GM12875 (cell line): ENCODE measurements around the gene NNAT.
"Not testable (repeated sequence)": the region's sequence is repeated elsewhere in the genome, so short reads cannot be mapped to it uniquely, and the experiment has no call there.

Experiments used
- H3K4me3 ChIP-seq: one replicate; pipeline ENCODE4 v1.5.1; 2011; ENCODE audit warnings: low read depth, low read length, control low read depth
- TF ChIP-seq, protein P1 (sequence below): IDR thresholded peaks from 2 replicates; pipeline ENCODE4 v1.5.1; 2011; ENCODE audit warnings: low read depth, mild to moderate bottlenecking, control low read depth, inconsistent platforms, low read length, moderate library complexity, borderline replicate concordance; ENCODE audit not compliant: insufficient read depth

The NNAT gene

DNA sequence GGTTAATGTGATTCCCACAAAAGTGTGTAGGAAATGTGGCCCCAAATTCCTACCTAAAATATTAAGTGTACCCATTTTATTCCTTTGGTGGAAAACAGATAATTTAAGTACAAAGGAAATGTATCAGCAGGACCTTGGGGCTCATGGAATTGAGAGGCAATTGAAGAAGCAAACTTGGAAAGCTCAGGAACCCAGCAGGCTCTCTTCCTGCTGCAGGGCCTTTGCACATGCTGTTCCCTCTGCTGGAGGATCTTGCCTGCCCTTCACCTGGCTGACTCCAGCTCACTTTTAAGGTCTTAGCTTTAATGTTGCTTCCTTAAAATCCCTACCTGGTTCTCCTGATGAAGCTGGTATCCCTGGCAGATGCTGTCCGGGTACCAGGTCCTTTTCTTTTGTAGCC, 16.5 kb downstream of the NNAT start:
- TF ChIP-seq, protein P1, sequence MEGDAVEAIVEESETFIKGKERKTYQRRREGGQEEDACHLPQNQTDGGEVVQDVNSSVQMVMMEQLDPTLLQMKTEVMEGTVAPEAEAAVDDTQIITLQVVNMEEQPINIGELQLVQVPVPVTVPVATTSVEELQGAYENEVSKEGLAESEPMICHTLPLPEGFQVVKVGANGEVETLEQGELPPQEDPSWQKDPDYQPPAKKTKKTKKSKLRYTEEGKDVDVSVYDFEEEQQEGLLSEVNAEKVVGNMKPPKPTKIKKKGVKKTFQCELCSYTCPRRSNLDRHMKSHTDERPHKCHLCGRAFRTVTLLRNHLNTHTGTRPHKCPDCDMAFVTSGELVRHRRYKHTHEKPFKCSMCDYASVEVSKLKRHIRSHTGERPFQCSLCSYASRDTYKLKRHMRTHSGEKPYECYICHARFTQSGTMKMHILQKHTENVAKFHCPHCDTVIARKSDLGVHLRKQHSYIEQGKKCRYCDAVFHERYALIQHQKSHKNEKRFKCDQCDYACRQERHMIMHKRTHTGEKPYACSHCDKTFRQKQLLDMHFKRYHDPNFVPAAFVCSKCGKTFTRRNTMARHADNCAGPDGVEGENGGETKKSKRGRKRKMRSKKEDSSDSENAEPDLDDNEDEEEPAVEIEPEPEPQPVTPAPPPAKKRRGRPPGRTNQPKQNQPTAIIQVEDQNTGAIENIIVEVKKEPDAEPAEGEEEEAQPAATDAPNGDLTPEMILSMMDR, result no peak

DNA sequence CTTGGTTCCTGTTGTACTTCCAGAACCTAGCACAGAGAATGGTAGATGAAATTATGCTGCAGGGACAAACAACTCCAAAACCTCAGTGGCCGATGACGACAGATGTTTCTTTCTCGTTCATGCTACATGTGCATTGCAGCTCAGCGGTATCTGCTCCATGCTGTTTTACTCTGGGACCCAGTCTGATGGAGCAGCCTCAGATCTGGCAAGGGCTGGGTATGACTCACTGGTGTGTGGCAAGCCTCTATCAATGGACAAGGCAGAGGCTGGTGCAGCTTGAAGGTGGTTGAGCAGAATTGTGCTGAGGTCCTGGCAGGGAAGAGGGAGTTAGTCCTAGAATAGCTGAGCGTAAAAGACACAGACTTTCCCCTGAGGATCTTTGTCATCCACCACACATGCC, 17.0 kb downstream of the NNAT start:
- TF ChIP-seq, protein P1, result no peak
- no peak overlapping the region for H3K4me3 ChIP-seq

More for the DNA sequence above, 16.5 kb downstream of the NNAT start:
- no peak overlapping the region for H3K4me3 ChIP-seq

DNA sequence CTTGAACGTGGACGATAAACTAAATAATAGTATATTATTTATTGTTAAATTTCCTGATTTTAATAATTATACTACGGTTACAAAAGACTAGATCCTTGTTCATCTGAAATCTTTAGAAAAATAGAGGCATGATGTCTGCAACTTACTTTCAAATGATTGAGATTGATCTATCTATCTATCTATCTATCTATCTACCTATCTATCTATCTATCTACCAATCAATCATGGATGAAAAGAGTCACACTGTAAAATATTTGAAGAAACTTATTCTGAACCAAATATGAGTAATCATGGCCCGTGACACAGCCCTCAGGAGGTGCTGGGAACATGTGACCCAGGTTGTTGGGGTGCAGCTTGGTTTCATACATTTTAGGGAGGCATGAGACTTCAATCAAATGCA, 18.4 kb downstream of the NNAT start:
- TF ChIP-seq, protein P1, result no peak
- H3K4me3 ChIP-seq, result no peak overlapping the region

- H3K4me3 ChIP-seq, result no peak overlapping the region
- TF ChIP-seq, protein P1, result no peak
Observed at GRCh38 chr20:37540001-37540400, 19.0 kb downstream of the NNAT start.

GRCh38 chr20:37540838-37541237, 19.8 kb downstream of the NNAT start:
- H3K4me3 ChIP-seq, result not testable (repeated sequence)

- TF ChIP-seq, protein P1, result no peak
- no peak overlapping the region for H3K4me3 ChIP-seq
Observed at GRCh38 chr20:37541326-37541725, 20.3 kb downstream of the NNAT start.

DNA sequence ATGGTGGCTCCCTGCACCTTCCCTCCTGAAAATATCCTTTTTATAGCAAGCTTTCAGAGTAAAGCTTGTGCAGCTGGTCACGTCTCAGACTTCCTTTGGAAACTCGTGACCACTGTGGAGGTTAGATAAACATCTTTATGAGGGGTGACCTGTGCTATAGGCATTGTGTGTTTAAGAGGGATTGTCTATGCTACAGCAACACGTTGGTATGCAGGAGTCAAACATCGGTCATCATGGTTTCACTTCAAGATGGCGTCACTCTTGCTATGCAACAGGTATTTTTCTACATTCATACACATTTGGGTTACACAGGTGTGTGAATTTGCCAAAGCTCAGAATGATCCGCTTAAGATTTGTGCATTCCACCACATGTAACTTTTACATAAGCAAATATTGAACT, 21.2 kb downstream of the NNAT start:
- TF ChIP-seq, protein P1, result no peak
- H3K4me3 ChIP-seq, result no peak overlapping the region

DNA sequence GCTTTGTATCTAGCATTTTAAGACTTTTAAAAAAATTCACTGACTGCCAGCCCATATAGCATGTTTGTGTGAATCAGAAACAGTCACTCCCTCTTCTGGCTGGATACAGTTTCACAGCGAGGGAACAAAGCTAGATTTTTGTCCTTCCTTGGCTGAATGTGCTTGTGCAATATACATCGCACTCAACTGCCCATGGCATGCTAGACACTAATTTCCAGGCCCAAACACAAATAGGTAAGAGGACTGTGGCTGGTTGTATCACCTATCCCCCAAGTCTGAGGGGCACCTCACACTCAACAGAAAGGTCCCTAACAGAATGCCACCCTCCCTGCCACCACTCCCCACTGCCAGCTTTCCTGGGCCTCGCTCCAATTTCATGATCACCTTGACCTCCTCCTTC, 22.8 kb downstream of the NNAT start:
- TF ChIP-seq, protein P1, result peak; percentile 18; the same call in 1 of the 2 replicates
- no peak overlapping the region for H3K4me3 ChIP-seq
